Omental fat pad (tissue), 4 donors: Measurements from ENCODE around the gene BCL2. TPM values are rescaled to one million over a fixed set of nuclear protein-coding genes. Genes with fewer than 3 reads are reported as not detected.

Experiments
- ATAC-seq: fragments of 150-250 bp; one replicate; pipeline ENCODE4 v1.9.1; 2016; ENCODE audit warnings: mild to moderate bottlenecking, moderate library complexity; ENCODE audit not compliant: low FRiP score
- DNase-seq: peaks from one replicate; pipeline ENCODE4 v3.0.0-alpha.2; 2019; ENCODE audit warnings: low spot score
- CTCF ChIP-seq, 3 donors: fragments of 450-650 bp; IDR thresholded peaks; one replicate each; pipeline ENCODE4 v1.5.1; 2016 to 2017; ENCODE audit warnings: antibody characterized with exemption in 3 of 3, mild to moderate bottlenecking in 3 of 3, moderate library complexity in 2 of 3
- total RNA-seq, 4 donors: library from RNA; depleted of rRNA; stranded (reverse); fragments of >200 nt; gene quantifications; one replicate each; pipeline ENCODE4 v1.1.0, GENCODE V29; 2016

The BCL2 gene
- total RNA-seq, 4 donors from 2014 or later = 18.4 to 84.5 (median 30.2) TPM

- ATAC-seq = no peak
- TF ChIP-seq CTCF (IDR thresholded peaks at IDR 0.05) = no peak
- no peak for DNase-seq
These were observed 172.7 kb downstream of the BCL2 start for GRCh38 chr18:63146828-63147409.

- ATAC-seq (no peak), DNase-seq (no peak)
- no peak for TF ChIP-seq CTCF (IDR thresholded peaks at IDR 0.05)
These were observed 173.6 kb downstream of the BCL2 start for GRCh38 chr18:63145851-63146555.

GRCh38 chr18:63145166-63145850 is 174.3 kb downstream of the BCL2 start:
- ATAC-seq (no peak), DNase-seq (no peak)
- TF ChIP-seq CTCF (IDR thresholded peaks at IDR 0.05) = no peak

GRCh38 chr18:63144748-63145147 is 174.8 kb downstream of the BCL2 start:
- DNase-seq (no peak), ATAC-seq (no peak)
- no peak for TF ChIP-seq CTCF (IDR thresholded peaks at IDR 0.05)

- no peak for TF ChIP-seq CTCF (IDR thresholded peaks at IDR 0.05)
- no peak for DNase-seq
- no peak for ATAC-seq
These were observed 176.2 kb downstream of the BCL2 start for GRCh38 chr18:63143330-63143771.

GRCh38 chr18:63142594-63143225 is 176.9 kb downstream of the BCL2 start:
- no peak for TF ChIP-seq CTCF (IDR thresholded peaks at IDR 0.05)
- no peak for DNase-seq
- ATAC-seq = no peak
